ENCODE measurements around the gene ATXN10. TPM values are rescaled to one million over a fixed set of nuclear protein-coding genes. Genes with fewer than 3 reads are reported as not detected.

The ATXN10 gene
- total RNA-seq, 4 donors from 2014 or later: 79.0 to 152 (median 88.3) TPM

- Histone ChIP-seq H3K36me3 (no peaks in the 10 kb centered on the region), H3K9me3 (peaks cover 0 to 4% (median under 1%) of the 10 kb centered on the region in 3 donors), H3K4me3 (peak overlapping the region; percentile 29 to 50 (median 36)), H3K27me3 (peaks cover 0 to 58% (median 0%) of the 10 kb centered on the region in 4 donors), H3K4me1 (peaks cover 37 to 53% (median 41%) of the 10 kb centered on the region in 3 donors), H3K27ac (peak overlapping the region in 2 of 4 donors; percentile 19 to 48)
- intact Hi-C loops (cut with DNase I): loop anchor here (10.0 kb wide), 1 partner anchor 223 kb away; no protein-coding TSS in a partner anchor
- no peak for DNase-seq
- WGBS, 2 donors: 4 to 19% methylated on average over 23 to 26 of the region's 87 CpGs
- peak in 4 of 6 experiments; percentile 14 to 44 (median 27) for TF ChIP-seq CTCF (IDR thresholded peaks at IDR 0.05)
- no peak for TF ChIP-seq POLR2A (IDR thresholded peaks at IDR 0.05)
Observed at GRCh38 chr22:45867118-45867905, 195.7 kb downstream of the ATXN10 start.

- no peak overlapping the region for H3K27ac ChIP-seq
- peak overlapping the region in 2 of 4 donors; percentile 41 to 50 for H3K4me3 ChIP-seq
- 29 to 39% methylated on average over 15 of the region's 20 CpGs for WGBS, 2 donors
- H3K4me1 ChIP-seq: peaks cover 37 to 53% (median 41%) of the 10 kb centered on the region in 3 donors
- no peaks in the 10 kb centered on the region for H3K36me3 ChIP-seq
- TF ChIP-seq POLR2A (IDR thresholded peaks at IDR 0.05) (no peak), CTCF (IDR thresholded peaks at IDR 0.05) (no peak)
- DNase-seq: no peak
- H3K9me3 ChIP-seq: peaks cover 0 to 8% (median 0%) of the 10 kb centered on the region in 3 donors
- H3K27me3 ChIP-seq: peaks cover 0 to 58% (median 0%) of the 10 kb centered on the region in 4 donors
- intact Hi-C loops (cut with DNase I): loop anchor here (10.0 kb wide), 1 partner anchor 223 kb away; no protein-coding TSS in a partner anchor
Observed at GRCh38 chr22:45867906-45868555, 196.4 kb downstream of the ATXN10 start.

DNA sequence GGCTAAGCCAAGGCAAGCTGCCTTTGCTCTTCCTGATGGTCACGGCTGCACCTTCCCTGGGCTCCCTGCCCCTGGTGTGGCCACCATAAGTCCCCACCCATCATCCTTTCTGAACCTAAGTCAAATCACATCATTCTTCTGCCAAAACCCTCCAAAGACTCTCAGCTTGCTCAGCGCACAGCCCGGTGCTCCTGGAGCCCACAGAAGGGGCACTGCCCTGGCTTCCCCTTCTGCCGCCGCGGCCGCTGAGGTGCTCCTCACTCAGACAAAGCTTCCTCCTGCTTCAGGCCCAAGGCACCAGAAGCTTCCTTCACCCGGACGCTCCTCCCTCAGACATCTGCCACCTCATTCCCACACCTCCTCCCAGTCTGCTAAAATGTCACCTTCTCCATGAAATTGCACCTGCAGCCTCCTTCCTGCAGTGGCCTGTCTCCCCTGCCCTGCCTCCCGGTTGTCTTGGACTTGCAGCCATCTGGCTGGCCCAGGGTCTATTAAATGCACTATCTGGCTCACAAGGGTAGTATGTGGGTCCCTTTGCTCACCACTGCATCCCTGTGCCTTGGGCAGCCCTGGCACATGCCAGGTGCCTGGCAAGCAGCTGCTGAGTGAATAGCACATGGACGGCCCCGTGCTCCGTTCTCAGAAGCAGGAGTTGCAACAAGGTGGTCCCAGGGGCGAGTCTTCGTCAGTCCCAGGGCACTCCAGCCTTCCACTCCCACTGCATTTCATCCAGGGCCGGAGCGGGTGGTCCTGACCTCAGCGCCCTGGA, 197.1 kb downstream of the ATXN10 start:
- H3K27me3 ChIP-seq: peaks cover 0 to 58% (median 0%) of the 10 kb centered on the region in 4 donors
- no peak for DNase-seq
- intact Hi-C loops (cut with DNase I): loop anchor here (10.0 kb wide), 1 partner anchor 224 kb away; no protein-coding TSS in a partner anchor

DNA sequence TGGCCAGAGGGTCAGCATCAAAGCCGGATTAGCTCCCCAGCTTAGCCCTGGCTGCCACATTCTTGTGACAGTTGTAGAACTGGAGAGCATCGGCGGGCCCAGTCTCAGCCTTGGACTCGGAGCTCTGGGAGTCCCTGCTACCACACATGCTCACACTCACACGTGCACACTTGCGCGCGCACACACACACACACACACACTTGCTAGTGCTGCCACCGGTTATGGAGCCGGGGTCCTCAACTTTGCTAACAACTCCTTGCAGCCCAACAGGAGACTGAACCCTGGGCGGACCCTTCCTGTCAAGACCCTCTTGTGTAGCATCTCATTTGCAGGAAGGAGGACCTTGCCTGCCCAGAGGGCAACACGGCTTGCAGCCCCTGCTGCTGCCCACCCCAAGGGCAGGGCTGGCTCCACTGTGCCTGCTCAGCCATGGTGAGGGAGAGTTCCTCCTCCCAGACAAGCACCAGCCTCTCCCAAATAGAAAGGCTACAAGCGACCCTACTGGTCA, 197.8 kb downstream of the ATXN10 start:
- no peak for DNase-seq
- Histone ChIP-seq H3K4me1 (peaks cover 32 to 44% (median 35%) of the 10 kb centered on the region in 3 donors), H3K27ac (no peak overlapping the region), H3K9me3 (peaks cover 0 to 12% (median 0%) of the 10 kb centered on the region in 3 donors), H3K36me3 (no peaks in the 10 kb centered on the region), H3K27me3 (peaks cover 0 to 57% (median 0%) of the 10 kb centered on the region in 4 donors), H3K4me3 (no peak overlapping the region)
- WGBS, 2 donors: 0 to 61% methylated on average over 1 to 10 of the region's 13 CpGs
- no peak for TF ChIP-seq CTCF (IDR thresholded peaks at IDR 0.05)
- TF ChIP-seq POLR2A (IDR thresholded peaks at IDR 0.05): no peak
- intact Hi-C loops (cut with DNase I): loop anchor here (10.0 kb wide), 1 partner anchor 225 kb away; no protein-coding TSS in a partner anchor

More for the DNA sequence above, 197.1 kb downstream of the ATXN10 start:
- H3K9me3 ChIP-seq: peaks cover 0 to 12% (median 0%) of the 10 kb centered on the region in 3 donors
- H3K4me1 ChIP-seq: peaks cover 37 to 50% (median 41%) of the 10 kb centered on the region in 3 donors
- no peaks in the 10 kb centered on the region for H3K36me3 ChIP-seq
- TF ChIP-seq POLR2A (IDR thresholded peaks at IDR 0.05) (no peak), CTCF (IDR thresholded peaks at IDR 0.05) (no peak)
- WGBS, 2 donors: 73 to 78% methylated on average over 12 to 17 of the region's 18 CpGs
- H3K27ac ChIP-seq: no peak overlapping the region
- H3K4me3 ChIP-seq: no peak overlapping the region

All from esophagus squamous epithelium (tissue), 5 donors.